ENCODE data around the gene SFRP4. TPM values are rescaled to one million over a fixed set of nuclear protein-coding genes. Genes with fewer than 3 reads are reported as not detected.

Gene SFRP4
- total RNA-seq, 1 experiment from 2014 or later: 0.24 TPM

- TF ChIP-seq, protein P1, sequence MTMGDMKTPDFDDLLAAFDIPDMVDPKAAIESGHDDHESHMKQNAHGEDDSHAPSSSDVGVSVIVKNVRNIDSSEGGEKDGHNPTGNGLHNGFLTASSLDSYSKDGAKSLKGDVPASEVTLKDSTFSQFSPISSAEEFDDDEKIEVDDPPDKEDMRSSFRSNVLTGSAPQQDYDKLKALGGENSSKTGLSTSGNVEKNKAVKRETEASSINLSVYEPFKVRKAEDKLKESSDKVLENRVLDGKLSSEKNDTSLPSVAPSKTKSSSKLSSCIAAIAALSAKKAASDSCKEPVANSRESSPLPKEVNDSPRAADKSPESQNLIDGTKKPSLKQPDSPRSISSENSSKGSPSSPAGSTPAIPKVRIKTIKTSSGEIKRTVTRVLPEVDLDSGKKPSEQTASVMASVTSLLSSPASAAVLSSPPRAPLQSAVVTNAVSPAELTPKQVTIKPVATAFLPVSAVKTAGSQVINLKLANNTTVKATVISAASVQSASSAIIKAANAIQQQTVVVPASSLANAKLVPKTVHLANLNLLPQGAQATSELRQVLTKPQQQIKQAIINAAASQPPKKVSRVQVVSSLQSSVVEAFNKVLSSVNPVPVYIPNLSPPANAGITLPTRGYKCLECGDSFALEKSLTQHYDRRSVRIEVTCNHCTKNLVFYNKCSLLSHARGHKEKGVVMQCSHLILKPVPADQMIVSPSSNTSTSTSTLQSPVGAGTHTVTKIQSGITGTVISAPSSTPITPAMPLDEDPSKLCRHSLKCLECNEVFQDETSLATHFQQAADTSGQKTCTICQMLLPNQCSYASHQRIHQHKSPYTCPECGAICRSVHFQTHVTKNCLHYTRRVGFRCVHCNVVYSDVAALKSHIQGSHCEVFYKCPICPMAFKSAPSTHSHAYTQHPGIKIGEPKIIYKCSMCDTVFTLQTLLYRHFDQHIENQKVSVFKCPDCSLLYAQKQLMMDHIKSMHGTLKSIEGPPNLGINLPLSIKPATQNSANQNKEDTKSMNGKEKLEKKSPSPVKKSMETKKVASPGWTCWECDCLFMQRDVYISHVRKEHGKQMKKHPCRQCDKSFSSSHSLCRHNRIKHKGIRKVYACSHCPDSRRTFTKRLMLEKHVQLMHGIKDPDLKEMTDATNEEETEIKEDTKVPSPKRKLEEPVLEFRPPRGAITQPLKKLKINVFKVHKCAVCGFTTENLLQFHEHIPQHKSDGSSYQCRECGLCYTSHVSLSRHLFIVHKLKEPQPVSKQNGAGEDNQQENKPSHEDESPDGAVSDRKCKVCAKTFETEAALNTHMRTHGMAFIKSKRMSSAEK (CRISPR knock-in tag; IDR thresholded peaks at IDR 0.05; ENCODE audit: borderline replicate concordance): no peak
- no peak for TF ChIP-seq AFF4 (CRISPR knock-in tag; IDR thresholded peaks at IDR 0.05; ENCODE audit: borderline replicate concordance)
- TF ChIP-seq STAT6 (CRISPR knock-in tag; conservative IDR thresholded peaks at IDR 0.05; ENCODE audit: low read depth): no peak
- no peak for TF ChIP-seq NR3C1 (CRISPR knock-in tag; conservative IDR thresholded peaks at IDR 0.05; ENCODE audit: low read depth)
- no peak for TF ChIP-seq NFE2L1 (CRISPR knock-in tag; IDR thresholded peaks at IDR 0.05)
- no peak for TF ChIP-seq CREM (CRISPR knock-in tag; IDR thresholded peaks at IDR 0.05)
- TF ChIP-seq, protein P2, sequence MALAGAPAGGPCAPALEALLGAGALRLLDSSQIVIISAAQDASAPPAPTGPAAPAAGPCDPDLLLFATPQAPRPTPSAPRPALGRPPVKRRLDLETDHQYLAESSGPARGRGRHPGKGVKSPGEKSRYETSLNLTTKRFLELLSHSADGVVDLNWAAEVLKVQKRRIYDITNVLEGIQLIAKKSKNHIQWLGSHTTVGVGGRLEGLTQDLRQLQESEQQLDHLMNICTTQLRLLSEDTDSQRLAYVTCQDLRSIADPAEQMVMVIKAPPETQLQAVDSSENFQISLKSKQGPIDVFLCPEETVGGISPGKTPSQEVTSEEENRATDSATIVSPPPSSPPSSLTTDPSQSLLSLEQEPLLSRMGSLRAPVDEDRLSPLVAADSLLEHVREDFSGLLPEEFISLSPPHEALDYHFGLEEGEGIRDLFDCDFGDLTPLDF (CRISPR knock-in tag; IDR thresholded peaks at IDR 0.05): no peak
Observed at GRCh38 chr7:37882086-37882485, 34.5 kb downstream of the SFRP4 start (continued).

Other genes starting within 250 kb of the SFRP4 start
- gene GPR141, start 233.1 kb downstream of the SFRP4 start, total RNA-seq (2021): 0.96 to 1.8 TPM (median 1.3 TPM) in 3 replicates
- 1.0 to 2.3 TPM (median 1.5 TPM) in 3 replicates for gene NME8, start 68.2 kb downstream of the SFRP4 start, total RNA-seq (2021)
- 6.3 to 7.4 TPM (median 6.7 TPM) in 3 replicates for gene EPDR1, start 3.8 kb upstream of the SFRP4 start, total RNA-seq (2021)

Data from WTC11 (cell line).